Hematopoietic multipotent progenitor cell treated with erythropoietin and hydrocortisone succinate and interleukin-3 and kit ligand, for 6 days (in vitro differentiated cells): Measurements from ENCODE around the gene CNPY1.
"Not testable (repeated sequence)": the region's sequence is repeated elsewhere in the genome, so short reads cannot be mapped to it uniquely, and the experiment has no call there.

ENCODE experiments used
- DNase-seq: peaks from one replicate; pipeline ENCODE4 v3.0.0-alpha.2; 2015

CNPY1 gene

DNA sequence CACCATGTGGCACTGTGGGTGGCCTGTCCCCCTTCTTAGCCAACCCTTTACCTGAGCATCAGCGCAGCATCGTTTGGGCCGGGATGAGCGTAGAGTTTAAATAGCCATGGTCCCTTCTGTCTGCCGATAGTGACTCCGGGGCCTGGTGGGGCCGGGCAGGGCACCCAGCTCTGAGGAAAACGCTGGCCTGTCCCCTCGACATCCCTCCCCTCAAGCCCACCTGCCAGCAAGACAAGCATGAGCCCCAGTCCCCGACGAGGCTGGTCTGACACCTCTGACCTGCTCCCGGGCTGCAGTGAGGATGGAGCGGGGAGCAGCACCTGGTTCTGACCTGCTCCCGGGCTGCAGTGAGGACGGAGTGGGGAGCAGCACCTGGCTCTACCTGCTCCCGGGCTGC lies 31.1 kb upstream of the CNPY1 start:
- DNase-seq: no peak

DNA sequence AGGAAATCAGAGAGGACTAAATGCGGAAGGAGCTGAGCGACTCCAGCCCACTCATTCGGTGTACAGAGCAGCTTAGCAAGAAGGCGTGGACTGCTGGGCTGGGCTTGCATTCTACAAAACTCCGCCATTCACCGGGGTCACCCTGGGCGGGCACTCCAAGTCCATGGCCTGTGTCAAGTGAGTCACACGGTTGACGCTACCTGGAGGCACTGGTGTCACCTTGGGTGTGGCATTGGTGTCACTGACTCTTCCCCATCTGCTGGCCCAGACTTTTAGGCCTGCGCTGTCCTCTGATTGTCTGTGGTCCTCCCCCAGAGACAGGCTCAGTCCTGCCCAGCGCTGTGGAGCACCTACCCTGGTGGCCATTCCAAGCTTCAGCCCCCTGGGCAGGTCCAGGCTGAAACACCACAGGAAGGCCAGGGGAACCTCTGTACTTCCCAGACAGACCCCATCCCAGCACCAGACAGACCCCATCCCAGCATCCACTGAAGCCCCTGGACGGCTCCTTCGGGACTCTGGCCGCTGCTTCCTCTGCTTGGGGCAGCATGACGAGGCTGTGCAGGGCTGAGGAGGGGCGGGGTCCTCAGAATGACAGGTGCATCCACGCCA lies 30.6 kb upstream of the CNPY1 start:
- no peak for DNase-seq

DNA sequence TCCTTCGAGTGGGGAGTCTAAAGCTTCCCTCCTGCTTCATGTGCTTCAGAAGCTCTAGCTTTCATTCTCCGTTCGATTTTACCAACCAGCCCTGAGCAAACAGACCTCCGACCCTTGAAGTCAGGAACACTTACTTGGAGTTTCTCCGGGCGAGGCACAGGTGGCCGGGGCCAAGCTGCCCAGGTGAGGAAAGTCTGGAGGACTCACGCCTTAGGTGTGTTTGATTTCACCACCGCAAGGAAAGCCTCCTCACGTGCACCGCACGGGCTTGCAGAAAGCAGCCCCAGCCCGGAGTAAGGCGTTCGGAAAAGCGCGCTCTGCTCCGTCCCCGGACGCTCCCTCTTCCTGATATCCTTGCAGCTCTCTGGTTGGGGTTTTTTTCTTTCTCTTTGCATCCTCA lies 30.1 kb upstream of the CNPY1 start:
- DNase-seq: no peak

DNA sequence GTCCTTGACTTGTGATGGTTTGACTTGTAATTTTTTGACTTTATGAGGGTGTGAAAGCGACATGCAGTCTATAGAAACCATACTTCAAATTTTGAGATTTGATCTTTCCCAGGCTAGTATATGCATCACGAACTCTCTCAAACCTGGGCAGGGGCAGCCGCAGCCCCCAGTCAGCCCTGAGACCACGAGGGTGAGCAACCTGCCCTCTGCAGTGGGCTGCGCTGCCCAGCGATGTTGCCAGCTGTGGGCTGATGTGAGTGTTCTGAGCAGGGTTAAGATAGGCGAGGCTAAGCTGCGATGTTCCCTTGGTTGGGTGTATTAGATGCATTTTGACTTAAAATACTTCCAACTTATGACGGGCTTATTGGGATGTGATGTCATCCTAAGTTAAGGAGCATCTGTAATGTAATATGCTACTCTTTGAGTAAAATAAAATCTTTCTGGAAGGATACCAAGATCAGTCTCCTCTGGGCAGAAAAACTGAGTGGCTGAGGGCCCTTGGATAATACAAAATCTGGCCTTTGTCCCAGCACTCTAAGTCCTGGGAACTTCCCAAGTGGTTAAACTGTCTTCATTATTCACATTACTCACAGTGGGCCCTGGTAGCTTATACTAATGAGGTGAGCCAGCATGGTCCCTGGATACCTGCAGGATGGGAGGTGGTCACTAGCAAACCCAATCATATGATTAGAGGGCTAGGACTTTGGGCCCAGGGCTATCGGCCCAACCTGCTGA lies 28.4 kb upstream of the CNPY1 start:
- DNase-seq: no peak

DNA sequence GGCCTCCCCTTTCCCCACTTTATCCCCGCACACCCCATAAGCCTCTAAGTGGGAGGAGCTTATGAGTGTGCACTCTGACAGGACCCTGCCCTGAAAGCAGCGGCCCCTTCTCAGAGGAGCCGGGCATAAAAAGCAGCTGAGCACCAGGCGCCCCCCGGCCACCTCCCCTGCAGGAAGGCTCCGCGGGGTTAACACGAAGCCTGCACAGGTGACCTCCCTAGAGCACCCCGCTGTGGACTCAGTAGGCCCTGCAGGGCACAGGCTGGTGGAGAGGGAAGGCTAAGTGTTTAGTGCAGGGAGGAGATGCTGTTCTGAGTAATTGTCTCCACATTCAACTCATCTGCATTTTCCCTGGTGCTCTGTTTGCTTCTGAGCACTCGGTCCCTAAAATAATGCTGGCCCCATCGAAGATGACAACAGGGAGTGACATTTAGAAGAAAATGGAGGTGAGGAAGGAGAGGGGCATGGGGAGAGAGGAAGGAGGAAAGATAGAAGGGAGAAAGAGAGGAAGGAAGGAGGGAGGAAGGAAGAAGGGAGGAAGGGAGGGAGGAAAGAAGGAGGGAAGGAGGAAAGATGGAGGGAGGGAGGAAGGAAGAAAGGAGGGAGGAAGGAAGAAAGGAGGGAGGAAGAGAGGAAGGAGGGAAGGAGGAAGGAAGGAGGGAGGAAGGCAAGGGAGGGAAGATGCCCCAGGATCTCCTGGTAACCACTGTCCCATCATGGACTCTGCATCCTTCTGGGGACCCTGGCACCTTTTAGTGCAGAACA lies 25.4 kb upstream of the CNPY1 start:
- DNase-seq: no peak

DNA sequence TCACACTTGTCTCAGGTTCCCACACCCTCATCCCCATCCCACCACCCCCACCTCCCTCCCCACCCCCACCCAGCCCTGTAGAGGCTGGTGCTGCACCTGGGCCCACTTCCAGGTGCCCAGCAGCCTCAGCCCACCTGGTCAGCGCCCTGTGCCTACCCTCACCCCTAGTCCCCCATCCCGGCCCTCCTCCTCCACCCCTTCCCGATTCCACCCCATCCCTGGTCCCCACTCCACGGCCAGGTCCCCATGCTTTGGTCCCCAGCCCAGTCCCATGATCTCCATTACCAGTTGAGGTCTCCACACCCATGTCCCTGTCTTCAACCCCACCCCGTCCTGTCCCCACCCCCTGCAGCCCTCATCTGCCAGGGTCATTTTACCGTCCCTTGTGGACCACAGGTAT lies 24.6 kb upstream of the CNPY1 start:
- no peak for DNase-seq

DNA sequence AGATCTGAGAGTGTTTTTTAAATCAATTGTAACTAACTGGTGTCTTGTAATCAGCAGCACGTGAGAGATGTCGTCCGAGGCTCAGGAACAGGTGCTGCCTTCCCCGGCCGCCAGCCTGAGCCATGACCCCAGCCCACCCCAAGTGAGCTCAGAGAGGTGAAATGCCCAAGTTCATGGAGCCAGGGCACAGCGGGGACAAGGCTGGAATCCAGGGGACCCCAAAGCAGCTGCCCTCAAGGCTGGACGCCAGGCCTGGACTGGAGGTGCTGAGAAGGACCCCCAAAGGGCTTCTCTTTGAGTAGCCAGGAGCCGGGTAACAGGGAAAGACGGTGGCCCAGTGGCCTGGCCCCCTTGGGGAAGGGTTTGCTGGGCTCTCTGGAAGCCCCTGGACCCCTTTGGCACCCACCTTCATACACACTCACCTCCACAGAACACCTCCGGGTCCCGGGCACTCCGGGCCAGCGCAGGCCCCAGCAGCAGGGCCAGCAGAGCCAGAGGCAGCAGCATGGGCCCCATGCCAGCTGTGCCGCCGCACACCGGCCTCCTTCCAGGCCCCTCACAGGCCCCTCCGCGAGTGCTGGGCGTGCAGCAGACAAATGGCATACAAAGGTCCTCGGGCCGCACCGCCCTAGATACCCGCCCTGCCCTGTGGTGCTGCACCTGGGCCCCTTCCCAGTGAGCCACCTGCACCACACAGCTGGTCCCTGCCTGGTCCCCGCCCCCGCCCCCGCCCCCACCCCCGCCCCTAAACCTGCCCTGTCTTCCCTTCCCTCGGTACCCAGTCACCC lies 24.0 kb upstream of the CNPY1 start:
- DNase-seq: no peak

DNA sequence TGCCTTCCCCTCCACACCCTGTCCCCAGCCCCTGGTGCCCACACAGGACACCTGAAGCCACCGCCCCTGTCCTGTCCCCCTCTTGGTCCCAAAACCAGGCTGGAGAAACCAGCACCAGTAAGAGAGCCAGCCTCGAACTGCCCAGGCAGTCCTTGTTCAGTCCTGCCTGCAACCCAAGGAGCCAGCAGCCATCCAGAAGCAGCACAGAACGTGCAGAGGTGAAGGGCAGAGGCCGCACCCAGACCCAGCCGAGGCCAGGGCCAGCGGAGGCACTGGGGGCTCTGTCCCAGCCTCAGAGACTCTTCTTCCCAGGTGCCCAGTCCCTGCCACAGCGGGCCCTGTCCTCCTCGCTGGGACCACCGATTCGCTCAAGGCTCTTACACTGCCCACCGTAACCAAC lies 23.3 kb upstream of the CNPY1 start:
- DNase-seq: no peak

DNA sequence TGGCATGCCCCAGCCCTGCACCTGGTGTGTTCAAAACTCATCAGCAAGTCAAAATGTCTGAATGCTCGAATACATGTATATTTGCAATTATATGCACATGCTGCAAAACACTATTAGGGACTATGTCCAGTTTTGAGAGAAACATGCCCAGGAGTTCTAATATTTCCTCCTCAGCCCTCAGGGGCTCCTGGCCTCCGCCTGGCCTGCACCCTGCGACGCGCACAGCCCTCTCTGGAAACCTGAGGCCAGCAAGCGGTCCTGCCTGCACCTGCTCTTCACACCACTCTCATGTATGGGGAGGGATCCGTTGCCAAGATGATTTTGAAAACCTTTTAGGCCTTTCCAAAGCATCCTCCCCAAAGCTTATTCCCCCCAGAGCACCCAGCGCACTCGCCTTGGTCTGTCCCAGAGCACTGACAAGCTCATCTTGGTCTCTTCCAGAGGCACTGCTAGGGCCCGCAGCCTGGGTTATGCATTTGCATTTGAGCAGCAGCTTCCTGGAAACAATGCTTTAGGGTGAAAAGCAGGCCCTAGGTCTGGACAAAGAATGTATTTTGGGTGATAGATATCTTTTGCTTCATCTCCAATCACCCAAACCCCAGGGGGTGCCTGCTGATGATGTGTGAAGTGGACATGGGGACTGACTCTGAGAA lies 22.6 kb upstream of the CNPY1 start:
- no peak for DNase-seq

DNA sequence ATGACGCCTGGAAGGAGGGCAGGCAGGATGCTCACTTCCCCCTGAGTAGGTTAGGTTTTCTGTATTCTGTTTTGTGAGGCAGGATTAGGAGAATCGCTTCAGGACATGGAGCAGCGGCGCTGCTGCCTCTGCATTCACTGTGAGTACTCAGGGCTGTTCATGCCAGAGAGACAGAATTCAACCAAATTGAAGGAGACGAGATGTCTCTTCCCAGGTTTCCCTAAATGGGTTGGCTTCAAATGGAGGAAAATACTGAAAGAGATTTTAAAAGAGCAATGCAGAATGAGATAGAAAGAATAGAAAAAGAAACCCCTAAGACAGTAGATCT lies 21.9 kb upstream of the CNPY1 start:
- no peak for DNase-seq

DNA sequence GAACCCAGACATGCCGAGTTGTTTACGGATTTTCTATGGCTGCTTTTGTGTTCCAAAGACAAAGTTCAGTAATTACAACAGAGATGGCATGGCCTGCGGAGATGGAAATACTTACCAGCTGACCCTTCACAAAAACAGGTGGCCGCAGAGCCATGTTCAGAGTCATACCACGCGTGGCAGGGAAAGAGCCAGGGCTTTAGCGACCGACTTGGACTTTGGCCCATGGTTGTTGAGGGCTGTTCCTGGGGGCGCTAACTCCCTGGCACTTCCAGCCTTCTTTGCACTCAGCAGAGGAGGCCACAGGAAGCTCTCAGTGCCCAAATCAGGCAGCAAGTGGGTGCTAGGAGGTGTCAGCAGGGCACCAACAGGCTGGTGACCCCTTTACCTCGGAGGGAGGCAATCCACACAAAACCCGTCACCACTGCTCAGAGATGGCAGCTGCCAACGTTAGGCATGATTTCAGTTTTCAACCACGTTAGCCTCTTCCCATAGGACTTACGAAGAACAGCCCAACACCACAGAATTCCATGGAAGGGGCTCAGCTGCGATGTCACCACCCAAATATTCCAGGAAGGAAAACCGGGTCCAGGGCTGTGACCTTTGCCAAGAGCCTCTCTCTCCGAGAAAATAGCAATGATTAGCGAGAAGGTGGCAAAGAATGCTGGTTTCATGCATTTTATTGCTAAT lies 21.4 kb upstream of the CNPY1 start:
- DNase-seq: no peak

DNA sequence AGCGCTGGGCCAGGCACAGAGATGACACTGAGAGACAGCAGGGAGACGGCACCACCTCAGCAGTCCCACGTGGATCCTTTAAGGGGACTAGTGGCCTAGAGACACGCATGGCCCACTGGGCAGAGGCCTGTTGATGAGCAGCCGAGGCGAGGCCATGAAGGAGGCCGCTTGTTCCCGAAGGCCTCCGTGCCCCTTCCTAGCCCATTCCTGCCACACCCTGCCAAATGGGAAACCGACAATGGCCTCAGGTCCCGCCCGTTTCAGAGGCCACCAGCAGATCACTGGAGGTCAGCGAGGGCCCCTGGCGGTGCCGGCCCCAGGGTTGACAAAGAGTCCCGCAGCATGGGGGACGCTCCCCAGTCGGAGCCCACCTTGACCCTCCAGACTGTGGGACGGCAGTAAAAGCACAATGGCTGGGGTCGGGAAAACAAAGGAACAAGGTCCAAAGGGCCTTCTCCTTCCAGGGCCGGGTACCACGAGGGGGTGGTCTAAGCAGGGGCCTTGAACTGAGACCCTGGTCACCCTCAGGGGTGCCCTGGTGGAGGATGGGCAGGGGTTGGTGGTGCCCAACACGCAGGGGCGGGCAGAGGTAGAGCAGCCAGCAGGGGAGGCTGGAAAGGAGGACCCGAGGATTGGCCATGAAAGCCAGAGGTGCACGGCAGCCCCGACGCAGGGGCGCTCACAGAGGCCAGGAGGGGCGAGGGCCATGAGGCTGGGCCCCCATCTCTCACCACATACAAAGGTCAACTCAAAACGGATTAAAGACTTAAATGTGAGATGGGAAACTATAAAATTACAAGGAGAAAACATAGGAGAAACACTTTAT lies 19.9 kb upstream of the CNPY1 start:
- DNase-seq: no peak

DNA sequence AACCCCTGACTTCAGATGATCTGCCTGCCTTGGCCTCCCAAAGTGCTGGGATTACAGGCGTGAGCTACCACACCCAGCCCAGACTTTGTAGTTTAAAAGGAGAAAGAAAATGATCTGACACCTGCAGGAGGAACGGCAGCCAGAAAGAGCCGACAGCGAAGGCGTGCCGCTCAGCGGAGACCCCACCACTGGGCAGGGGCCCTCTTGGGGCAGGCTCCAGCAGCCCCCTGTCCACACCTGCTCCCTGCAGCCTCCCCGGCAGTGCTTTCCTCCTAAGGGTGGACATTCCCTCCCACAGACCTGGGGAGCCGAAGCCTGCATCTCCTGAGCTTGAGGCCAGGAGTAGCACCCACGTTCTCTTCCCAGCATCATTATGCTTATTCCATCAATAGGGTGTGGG lies 19.2 kb upstream of the CNPY1 start:
- DNase-seq: no peak

DNA sequence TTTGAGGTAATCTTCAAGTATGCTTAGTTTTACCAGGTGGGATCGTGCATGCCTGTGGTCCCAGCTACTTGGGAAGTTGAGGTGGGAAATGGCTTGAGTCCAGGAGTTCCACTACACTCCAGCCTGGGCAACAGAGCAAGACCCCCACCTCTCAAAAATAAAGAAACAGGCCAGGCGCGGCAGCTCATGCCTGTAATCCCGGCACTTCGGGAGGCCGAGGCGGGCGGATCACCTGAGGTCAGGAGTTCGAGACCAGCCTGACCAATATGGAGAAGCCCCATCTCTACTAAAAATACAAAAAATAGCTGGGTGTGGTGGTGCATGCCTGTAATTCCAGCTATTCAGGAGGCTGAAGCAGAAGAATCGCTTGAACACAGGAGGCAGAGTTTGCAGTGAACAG lies 16.6 kb upstream of the CNPY1 start:
- DNase-seq: not testable (repeated sequence)

DNA sequence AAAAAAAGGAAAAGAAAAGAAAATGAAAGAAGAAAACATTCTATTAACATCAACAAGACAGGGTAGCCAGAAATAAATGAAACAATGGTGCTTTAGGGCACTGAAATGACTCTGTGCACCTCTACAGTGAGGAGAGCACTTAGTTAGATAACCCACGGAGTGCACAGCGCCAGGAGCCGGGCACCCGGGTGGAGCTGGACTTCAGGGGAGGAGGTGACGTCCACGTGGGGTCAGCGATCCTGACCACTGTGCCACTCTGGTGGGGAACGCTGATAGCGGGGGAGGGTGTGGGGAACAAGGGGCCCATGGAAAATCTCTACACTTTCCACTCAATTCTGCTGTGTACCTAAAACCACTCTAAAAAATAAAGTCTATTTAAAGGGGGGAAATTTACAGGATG lies 15.7 kb upstream of the CNPY1 start:
- DNase-seq: no peak

DNA sequence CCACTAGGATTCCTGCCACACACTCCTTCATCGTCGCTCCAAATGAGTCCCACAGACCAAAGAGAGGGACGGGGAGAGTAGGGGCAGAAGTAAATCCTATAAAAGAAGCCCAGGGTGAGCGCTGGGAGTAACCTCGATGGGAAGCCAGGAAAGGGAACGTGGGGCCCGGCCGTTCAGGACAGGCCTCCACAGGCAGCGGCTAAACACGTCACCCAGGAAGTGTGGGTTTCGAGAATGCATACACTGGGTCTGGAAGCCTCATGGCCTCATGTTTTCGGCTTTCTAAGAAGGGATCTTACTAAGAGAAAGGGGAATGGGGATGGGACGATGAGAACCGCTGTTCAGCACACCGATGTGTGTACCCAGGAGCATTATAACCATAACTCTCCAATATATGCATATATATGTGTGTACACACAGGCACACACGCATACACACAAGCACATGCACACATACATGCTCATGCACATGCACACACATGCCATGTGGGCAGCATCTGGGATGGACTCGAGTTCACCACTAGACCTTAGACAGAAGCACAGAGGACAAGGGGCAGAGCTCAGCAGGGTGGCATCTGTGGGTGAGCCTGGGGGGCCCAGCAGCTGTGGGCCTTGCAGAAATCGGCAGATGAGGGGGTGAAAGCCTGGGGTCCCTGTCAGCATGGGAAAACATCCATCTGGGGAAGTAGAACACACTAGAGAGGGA lies 14.8 kb upstream of the CNPY1 start:
- DNase-seq: no peak

DNA sequence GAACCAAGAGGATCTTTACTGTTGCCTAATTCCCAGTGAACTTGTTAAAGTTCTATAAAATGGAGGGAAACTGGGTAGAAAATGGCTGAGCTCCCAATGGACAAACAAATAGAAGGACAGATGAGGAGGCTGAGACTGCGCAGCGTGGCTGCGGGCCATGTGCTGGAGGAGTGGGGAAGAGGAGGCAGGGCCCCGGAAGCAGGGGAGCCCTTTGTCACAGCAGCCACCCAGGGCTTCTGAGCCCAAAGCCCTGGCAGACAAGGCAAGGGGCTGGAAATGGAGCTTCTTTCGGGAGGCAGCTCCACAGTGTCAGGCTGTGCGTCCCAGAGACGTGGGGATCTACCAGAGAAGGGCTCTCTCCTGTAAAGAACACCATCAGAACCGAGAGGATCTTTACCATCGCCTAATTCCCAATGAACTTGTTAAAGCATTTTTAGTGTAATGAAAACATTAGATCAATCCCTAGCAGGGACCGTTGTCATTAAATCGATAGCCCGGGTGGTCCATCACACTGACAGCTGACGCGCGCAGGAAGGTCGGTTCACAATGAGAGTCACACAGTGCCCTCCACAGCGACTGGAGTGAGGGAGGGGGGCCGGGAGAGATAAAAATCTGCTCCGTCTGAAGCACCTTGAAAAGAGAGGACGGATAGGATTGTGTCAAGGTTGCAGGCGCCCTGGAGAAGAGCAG lies 14.0 kb upstream of the CNPY1 start:
- no peak for DNase-seq

DNA sequence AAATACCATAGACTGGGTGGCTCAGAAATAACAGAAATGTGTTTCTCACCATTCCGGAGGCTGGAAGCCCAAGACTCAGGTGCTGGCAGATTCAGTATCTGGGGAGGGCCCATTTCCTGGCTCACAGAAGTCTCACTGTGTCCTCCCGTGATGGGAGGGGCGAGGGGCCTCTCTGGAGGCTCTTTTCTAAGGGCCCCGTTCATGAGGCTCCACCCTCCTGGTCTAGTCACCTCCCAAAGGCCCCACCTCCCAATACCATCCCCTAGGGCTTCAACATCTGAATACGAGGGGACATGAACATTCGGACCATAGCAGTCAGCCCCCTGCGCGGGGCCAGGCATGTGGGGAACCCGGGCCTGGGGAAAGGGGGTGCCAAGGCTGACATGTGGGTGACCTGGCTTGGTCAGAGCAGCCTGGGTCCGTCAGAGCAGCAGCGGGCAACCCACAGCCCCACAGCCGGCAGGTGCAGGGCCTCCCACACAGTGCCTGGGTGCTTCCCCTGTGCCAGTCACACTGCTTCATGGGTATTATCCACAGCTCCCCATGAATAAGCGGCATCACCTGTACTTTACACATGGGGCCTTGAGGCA lies 13.3 kb upstream of the CNPY1 start:
- no peak for DNase-seq

DNA sequence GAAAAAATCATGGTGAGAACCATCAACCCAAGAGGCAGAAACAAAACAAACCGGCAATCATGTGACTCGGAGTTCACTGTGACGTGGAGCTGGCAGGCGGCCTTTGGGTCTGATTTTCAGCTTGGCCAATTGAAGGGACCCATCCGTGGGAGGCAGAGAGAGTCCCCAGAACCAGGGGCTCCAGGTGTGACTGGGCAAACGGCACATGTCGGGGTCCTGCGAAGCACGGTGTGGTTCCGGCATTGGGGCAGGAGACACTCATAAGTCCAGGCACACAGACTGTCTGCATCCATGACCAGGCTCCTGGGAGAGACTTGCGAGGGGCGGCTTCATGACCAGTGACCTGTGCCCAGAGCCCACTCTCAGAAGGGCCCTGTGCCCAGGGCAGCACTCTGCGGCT lies 12.6 kb upstream of the CNPY1 start:
- no peak for DNase-seq

DNA sequence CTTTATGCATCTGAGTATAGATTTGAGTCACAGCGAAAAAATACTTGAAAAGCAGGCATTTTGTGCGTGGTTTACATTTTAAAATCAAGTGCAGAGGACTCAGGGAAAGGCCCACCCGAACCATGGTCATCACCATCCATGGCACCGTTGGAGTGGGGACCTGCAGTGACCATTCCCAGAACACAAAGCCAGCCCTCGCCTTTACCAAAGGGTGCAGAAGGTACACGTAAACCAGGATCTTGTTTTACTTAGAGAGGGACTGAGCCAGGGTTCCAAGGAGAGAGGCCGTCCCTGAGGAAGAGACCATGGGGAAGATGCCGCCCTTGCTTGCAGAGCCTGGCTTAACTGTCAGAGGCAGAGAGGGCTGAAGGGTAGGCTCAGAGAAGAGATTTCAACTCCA lies 12.0 kb upstream of the CNPY1 start:
- DNase-seq: no peak
